Activated naive CD4-positive, alpha-beta T cell treated with anti-CD3 and anti-CD28 coated beads, Interleukin-2, amount 10 ng/mL, durations not matched to agents 7 days and 5 days (primary cell): ENCODE results near the gene GGT6.

ENCODE experiments used
- CTCF ChIA-PET: fragments of 350-600 bp; sonication (Branson Sonifier 250); formaldehyde crosslinking; loops from one replicate; lab custom pipeline; 2021; ENCODE audit warnings: antibody characterized with exemption; lab: Charles Lee
- DNase-seq: peaks from one replicate; pipeline ENCODE4 v3.0.0-alpha.2; 2020
- H3K27ac Mint-ChIP-seq: one replicate; pipeline ENCODE4 v1.8.0; 2021; ENCODE audit warnings: mild to moderate bottlenecking, moderate library complexity, mixed read lengths
- H3K27me3 Mint-ChIP-seq: one replicate; pipeline ENCODE4 v1.8.0; 2021; ENCODE audit warnings: mild to moderate bottlenecking, mixed read lengths
- H3K36me3 Mint-ChIP-seq: one replicate; pipeline ENCODE4 v1.8.0; 2021; ENCODE audit warnings: mixed read lengths
- H3K4me1 Mint-ChIP-seq: one replicate; pipeline ENCODE4 v1.8.0; 2021; ENCODE audit warnings: mixed read lengths
- H3K4me3 Mint-ChIP-seq: one replicate; pipeline ENCODE4 v1.8.0; 2021; ENCODE audit warnings: mild to moderate bottlenecking, moderate library complexity, mixed read lengths
- H3K9me3 Mint-ChIP-seq: one replicate; pipeline ENCODE4 v1.8.0; 2021; ENCODE audit warnings: mixed read lengths

GGT6 gene

DNA sequence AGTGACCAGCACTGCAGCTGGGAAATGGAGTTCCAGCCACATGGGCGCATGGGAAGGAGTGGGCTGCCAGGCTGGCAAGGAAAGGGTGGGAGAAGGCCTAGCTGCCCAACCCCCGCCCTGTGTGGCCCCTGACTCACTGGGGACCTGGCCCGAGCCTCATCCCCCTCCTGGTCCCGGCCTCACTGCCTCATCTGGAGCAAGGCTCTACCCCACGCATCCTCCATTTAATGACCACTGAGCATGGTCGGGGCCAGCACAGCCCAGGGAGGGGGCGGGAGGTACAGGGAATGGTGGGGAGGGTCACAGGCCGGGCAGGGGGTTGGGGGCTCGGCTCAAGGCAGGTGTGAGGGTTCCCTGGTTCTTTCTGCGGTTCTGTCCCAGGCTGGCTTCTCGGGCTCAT, 45.6 kb downstream of the GGT6 start:
- Mint-ChIP-seq H3K27me3 (peaks cover 18% of the 10 kb centered on the region), H3K4me1 (peaks cover 4% of the 10 kb centered on the region), H3K4me3 (no peak overlapping the region), H3K27ac (no peak overlapping the region), H3K36me3 (no peaks in the 10 kb centered on the region), H3K9me3 (no peaks in the 10 kb centered on the region)
- DNase-seq = no peak
- CTCF ChIA-PET = no interaction called here

DNA sequence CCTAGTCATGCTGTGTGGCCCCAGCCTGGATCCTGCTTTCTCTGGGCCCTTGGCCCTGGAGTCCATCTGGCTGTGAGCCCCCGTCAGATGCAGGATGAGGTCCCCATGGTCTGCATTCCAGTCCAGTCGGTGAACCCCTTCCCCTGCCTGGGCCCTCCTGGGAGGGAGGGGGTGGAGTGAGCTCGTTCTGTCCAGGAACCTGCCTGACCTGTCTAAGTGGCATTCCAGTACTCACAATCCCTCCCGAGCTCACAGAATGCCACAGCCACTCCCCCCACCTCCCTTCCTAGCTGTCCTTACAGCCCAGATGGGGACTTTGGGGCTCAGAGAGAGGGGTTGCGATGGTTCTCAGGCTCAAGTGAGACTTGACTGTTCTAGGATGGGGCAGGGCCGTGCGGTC, 46.2 kb downstream of the GGT6 start:
- Mint-ChIP-seq H3K36me3 (no peaks in the 10 kb centered on the region), H3K27ac (no peak overlapping the region), H3K4me3 (no peak overlapping the region), H3K4me1 (peaks cover 9% of the 10 kb centered on the region), H3K27me3 (peaks cover 23% of the 10 kb centered on the region), H3K9me3 (no peaks in the 10 kb centered on the region)
- no peak for DNase-seq
- CTCF ChIA-PET = no interaction called here

DNA sequence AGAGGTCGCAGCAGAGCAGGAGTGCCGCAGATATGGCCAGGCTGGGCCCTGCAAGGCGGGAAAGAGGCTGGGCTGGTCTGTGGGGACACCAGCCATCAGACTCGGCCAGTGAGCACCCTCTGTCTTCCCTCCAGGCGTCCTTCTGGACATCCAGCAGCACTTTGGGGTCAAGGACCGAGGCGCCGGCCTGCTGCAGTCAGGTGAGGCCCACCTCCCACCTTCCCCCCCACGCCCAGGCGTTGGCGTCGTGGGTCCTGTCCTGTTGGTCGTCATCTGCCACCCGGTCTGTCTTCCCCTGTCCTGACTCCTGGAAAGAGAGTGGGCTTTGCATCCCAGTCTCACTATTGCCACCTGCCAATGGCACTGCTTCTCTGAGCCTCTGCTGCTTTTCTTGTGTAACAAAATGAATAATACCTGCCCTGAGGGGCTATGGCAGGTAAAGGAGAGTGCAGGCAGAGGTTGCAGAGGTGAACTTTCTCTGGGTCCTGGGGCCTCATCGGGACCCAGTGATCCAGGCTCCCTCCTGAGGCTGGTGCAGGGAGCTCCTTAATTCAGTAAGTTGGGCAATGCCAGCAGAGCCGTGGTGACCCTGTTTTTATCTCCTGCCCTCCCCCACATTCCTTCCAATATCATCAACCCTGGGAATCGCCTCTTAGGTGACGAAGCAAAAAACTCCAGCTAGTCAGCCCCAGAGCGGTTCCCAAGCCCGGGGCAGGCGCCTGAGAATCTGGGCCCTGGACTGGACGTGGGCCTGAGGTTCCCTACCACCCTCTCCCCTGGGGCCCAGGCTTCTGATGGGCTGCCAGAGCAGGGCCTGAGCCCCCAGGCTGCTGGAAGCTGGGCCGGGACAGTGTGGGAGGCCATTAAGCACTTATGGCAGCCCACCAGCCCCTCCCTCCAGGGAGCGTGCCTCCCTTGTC, 47.0 kb downstream of the GGT6 start:
- CTCF ChIA-PET = no interaction called here

DNA sequence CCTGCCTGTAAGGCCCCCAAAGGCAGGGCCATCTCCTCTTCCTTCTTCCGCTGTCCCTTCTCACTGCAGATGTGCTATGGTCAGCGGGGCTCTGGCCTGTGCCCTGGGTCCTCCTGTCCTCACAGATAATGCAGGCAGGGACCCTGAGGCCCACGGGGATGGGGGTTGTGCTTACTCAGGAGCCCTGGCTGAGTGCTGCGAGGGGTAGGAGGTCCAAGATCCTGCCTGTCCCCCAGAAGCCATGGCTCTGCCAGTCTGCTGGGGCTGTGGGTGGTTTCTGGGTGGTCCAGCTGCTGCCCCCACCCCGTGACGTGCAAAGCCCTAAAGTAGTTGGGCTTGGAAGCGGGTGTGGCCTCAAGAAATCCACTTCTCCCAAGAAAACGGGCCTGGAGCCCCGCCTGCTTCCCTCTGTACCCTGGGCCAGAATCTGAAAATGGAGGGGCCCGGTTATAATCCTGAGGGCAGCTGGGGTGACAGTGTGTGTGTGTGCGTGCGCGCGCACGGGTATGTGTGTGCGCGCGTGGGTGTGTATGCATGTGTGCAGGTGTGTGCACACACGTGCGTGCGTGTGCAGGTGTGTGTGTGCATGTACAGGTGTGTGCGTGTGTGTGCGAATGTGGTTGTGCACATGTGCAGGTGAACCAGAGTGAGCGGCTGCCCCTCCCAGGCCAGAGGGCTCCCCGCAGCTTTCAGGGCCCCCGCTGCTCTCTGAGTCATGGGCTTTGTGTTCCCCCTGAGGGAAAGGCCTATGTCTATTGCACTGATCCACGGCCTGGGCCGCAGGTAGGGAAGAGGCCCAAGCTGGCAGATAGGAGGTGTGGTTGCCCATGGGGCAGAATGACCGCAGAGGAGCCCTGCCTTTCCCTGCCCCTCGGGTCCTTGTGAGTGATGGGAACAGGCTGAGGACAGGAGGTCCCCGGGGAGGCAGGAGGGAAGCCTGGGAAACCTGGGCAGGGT, 47.9 kb downstream of the GGT6 start:
- CTCF ChIA-PET = no interaction called here

More for the DNA sequence above, 47.0 kb downstream of the GGT6 start:
- Mint-ChIP-seq H3K4me3 (no peak overlapping the region), H3K9me3 (no peaks in the 10 kb centered on the region), H3K27me3 (peaks cover 21% of the 10 kb centered on the region), H3K4me1 (peaks cover 18% of the 10 kb centered on the region), H3K27ac (no peak overlapping the region), H3K36me3 (no peaks in the 10 kb centered on the region)
- DNase-seq = no peak

DNA sequence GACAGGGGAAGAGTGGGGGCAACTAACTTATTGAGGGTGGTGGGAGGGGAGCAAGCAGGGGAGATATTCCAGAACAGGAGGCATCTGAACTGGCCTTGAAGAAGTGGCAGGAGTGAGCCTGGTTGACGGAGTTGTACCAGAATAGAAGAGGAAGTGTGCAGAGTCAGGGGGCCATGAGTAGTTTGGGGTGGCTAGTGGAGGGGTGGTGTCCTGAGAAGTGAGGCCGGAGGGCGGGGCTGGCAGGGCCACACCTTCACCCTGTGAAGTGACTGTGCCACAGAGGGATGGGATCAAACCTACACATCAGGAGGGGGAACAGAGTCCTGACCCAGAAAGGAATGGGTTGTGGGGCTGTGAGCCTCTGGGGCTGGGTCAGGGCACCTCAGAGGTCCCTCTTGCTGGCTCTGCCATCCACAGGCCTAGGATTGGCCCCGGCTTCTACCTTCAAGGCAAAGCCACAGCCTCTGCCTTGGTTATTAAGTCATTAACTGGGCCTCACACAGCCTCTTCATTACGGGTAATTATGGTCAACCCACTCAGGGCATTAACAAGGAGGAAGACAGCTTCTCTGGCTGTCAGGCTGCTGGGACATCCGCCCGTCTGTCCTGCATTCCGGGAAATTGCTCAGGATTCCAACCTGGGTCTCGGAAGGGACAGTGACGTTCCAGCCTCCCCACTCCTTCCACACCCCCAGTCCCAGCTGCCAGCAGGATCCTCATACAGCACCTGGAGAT, 49.0 kb downstream of the GGT6 start:
- H3K27me3 Mint-ChIP-seq = peaks cover 34% of the 10 kb centered on the region
- no peaks in the 10 kb centered on the region for H3K9me3 Mint-ChIP-seq
- no peak for DNase-seq
- H3K36me3 Mint-ChIP-seq = no peaks in the 10 kb centered on the region
- no peak overlapping the region for H3K4me3 Mint-ChIP-seq
- peaks cover 19% of the 10 kb centered on the region for H3K4me1 Mint-ChIP-seq
- H3K27ac Mint-ChIP-seq = no peak overlapping the region
- CTCF ChIA-PET = no interaction called here

More for the DNA sequence above, 47.9 kb downstream of the GGT6 start:
- Mint-ChIP-seq H3K4me3 (no peak overlapping the region), H3K27me3 (peaks cover 27% of the 10 kb centered on the region), H3K27ac (no peak overlapping the region), H3K4me1 (peaks cover 19% of the 10 kb centered on the region), H3K9me3 (no peaks in the 10 kb centered on the region), H3K36me3 (no peaks in the 10 kb centered on the region)
- DNase-seq = no peak

- Mint-ChIP-seq H3K4me3 (no peak overlapping the region), H3K36me3 (no peaks in the 10 kb centered on the region), H3K4me1 (peaks cover 19% of the 10 kb centered on the region), H3K27ac (no peak overlapping the region), H3K9me3 (no peaks in the 10 kb centered on the region), H3K27me3 (peaks cover 41% of the 10 kb centered on the region)
- CTCF ChIA-PET = interaction anchor here (0.8 to 2.0 kb wide), 3 partner anchors 10 to 90 kb away, joined by 3 to 4 read pairs (median 4); no protein-coding TSS in a partner anchor
- DNase-seq = no peak
Observed at GRCh38 chr17:4510618-4510941, 49.8 kb downstream of the GGT6 start.

GRCh38 chr17:4509923-4510617, 50.3 kb downstream of the GGT6 start:
- no peak overlapping the region for H3K4me3 Mint-ChIP-seq
- H3K27me3 Mint-ChIP-seq = peaks cover 46% of the 10 kb centered on the region

GRCh38 chr17:4509401-4509800, 51.0 kb downstream of the GGT6 start:
- Mint-ChIP-seq H3K9me3 (no peaks in the 10 kb centered on the region), H3K4me3 (no peak overlapping the region), H3K27ac (no peak overlapping the region), H3K36me3 (no peaks in the 10 kb centered on the region), H3K27me3 (peaks cover 53% of the 10 kb centered on the region), H3K4me1 (peaks cover 26% of the 10 kb centered on the region)
- DNase-seq = peak; percentile 69
- CTCF ChIA-PET = interaction anchor here (1.5 to 2.0 kb wide), 2 partner anchors 9 to 69 kb away, joined by 3 to 4 read pairs; no protein-coding TSS in a partner anchor

More at GRCh38 chr17:4509923-4510617, 50.3 kb downstream of the GGT6 start:
- Mint-ChIP-seq H3K27ac (no peak overlapping the region), H3K36me3 (no peaks in the 10 kb centered on the region), H3K9me3 (no peaks in the 10 kb centered on the region), H3K4me1 (peaks cover 20% of the 10 kb centered on the region)
- DNase-seq = no peak
- CTCF ChIA-PET = interaction anchor here (0.8 to 2.0 kb wide), 3 partner anchors 10 to 89 kb away, joined by 3 to 4 read pairs (median 4); no protein-coding TSS in a partner anchor

GRCh38 chr17:4508207-4508606, 52.2 kb downstream of the GGT6 start:
- Mint-ChIP-seq H3K36me3 (no peaks in the 10 kb centered on the region), H3K27ac (no peak overlapping the region), H3K9me3 (no peaks in the 10 kb centered on the region), H3K27me3 (peaks cover 65% of the 10 kb centered on the region), H3K4me3 (no peak overlapping the region), H3K4me1 (peaks cover 37% of the 10 kb centered on the region)
- CTCF ChIA-PET = no interaction called here
- no peak for DNase-seq

DNA sequence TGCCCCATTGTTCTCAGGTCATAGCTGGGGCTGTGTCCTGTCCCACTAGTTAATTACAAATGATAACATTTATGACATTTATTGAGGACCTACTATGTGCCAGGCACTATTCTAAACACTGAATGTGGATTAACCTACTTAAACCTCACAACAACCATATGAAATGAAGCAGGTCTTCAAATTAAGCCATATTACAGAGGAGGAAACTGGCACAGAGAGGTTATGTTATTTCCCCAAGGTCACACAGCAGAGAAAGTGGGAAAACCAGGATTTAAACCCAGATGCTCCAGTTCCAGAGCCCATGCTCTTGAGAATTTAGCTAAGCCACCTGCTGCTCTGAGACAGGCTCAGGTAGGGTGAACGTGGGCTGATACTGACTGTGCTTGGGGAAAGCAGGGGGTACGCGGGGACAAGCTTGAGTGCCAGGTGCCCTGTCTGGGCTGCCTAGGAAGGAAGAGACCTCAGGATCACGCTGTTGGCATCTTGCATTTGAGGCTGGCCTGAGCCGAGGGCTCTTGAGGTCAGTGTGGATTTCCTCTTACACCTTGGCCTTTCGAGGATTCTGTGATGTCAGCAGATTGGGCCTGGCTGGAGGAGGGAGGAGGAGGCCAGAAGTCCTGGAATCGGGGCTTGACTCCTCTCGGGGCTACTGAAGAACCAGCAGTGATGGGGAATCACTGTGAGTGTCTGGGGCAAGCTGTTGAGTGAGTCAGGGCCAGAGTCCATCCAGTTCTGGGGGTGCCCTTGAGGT, 52.8 kb downstream of the GGT6 start:
- peaks cover 72% of the 10 kb centered on the region for H3K27me3 Mint-ChIP-seq

More for the DNA sequence above, 52.8 kb downstream of the GGT6 start:
- no peaks in the 10 kb centered on the region for H3K9me3 Mint-ChIP-seq
- peaks cover 37% of the 10 kb centered on the region for H3K4me1 Mint-ChIP-seq
- CTCF ChIA-PET = no interaction called here
- no peak overlapping the region for H3K27ac Mint-ChIP-seq
- no peaks in the 10 kb centered on the region for H3K36me3 Mint-ChIP-seq
- DNase-seq = no peak
- no peak overlapping the region for H3K4me3 Mint-ChIP-seq
